Hematopoietic multipotent progenitor cell treated with erythropoietin and hydrocortisone succinate and interleukin-3 and kit ligand, for 15 days (in vitro differentiated cells): Measurements from ENCODE around the gene HOXC6.
"Not testable (repeated sequence)": the region's sequence is repeated elsewhere in the genome, so short reads cannot be mapped to it uniquely, and the experiment has no call there.

Source experiments
- DNase-seq: peaks from one replicate; pipeline ENCODE4 v3.0.0-alpha.2; 2015; ENCODE audit warnings: low spot score

The HOXC6 gene

GRCh38 chr12:54058128-54058768 is 30.0 kb downstream of the HOXC6 start:
- no peak for DNase-seq

GRCh38 chr12:54059668-54060067 is 31.4 kb downstream of the HOXC6 start:
- DNase-seq = no peak

DNA sequence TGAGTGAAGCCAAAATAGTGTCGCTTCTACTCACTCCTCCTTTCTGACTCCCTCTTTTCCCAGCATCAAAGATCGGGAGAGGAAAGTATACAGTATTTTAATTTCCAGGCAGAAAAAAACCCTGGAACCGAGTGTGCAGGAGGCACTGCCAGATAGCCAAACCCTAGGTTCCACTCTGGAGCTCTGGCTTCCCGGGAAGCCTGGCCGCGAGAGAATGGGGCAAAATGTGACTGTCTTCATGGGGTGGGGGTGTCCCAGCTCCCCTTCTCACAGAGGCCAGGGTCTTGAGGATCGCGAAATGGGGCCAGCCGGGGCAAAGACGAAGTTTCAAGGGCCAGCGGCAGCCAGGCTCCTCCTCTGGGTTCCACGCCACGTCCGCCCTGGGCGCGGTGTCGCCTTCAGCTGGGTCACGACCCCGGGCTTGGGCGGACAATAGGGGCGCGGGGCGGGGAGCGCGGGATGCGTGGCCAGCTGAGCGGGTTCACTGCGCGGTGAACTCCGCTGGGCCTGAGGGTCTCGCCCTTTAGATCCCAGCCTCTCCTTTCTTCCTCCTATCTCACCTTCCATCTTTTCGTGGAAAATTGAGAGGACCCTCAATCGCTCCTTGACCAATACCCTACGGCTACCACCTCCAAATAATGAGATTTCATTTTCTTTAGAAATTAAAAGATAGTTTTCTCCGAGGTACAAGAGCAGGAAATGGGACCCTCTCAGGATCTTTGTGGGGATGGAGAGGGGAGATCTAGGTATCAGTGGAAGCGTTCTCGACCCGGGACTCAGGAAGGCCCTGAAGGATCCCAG is 32.1 kb downstream of the HOXC6 start:
- DNase-seq = no peak

- no peak for DNase-seq
Observed at GRCh38 chr12:54060975-54061778, 32.9 kb downstream of the HOXC6 start.

GRCh38 chr12:54065677-54066076 is 37.4 kb downstream of the HOXC6 start:
- DNase-seq = no peak

DNA sequence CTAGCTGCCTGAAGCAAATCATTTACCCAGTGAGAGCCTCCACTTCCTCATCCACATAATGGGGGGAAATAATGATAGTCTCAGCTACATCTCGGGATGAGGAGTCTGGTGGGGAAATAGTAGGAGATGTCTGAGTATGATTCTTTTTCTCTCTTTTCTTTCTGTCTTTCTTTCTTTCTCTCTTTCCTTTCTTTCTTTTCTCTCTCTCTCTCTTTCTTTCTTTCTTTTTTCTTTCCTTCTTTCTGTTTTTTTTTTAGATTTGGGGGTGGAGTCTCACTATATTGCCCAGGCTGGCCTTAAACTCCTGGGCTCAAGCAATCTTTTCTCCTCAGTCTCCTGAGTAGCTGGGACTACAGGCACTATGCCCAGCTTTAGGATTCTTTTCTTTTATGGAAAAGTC is 38.2 kb downstream of the HOXC6 start:
- DNase-seq = no peak

DNA sequence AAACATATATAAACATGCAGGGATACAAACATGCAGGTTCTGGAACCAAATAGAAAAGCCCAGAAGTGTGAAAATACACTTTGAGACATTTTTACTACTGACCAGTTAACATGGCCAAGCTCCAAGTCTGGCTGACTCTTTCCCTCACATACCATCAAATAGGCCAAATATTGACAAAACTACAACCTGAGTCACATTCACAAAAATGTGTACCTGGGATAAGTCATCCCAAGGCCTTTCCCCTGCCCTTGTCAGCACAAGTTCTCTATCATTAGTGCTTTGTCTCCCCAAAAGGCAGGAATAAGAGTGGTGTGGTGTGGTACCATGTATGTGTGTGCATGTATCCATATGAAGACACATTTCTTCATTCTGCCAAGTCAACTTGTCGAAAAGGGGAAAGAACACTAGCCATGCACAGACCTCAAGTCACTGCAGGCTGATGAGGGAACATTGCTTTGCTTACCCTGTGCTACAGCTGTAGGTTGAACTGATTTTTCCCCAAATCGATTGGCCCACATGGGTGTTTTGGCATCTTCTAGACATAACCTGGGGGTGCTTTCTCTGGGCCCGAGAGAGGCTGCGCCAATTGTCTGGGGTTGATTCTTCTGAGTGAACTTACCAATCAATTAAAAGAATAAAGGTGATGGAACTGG is 40.3 kb downstream of the HOXC6 start:
- DNase-seq = no peak

DNA sequence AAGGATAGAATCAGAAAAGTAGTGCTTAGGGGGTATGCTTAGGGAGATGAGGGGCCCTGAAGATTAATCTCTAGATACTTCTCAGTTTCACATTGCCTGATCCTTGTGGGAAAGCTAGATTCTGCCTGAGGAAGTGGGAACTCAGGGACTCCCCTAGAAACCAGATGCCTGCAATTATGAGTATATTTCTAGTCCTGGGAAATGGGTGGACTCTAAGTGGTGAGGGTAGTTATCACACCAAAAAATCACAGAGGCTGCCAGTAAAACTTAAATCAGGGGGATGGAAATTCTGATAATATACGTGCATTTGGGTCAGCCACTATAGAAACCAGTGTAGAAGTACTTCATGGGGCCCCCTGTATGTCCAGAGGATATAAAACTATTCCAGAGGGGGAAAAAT is 43.7 kb downstream of the HOXC6 start:
- no peak for DNase-seq

DNA sequence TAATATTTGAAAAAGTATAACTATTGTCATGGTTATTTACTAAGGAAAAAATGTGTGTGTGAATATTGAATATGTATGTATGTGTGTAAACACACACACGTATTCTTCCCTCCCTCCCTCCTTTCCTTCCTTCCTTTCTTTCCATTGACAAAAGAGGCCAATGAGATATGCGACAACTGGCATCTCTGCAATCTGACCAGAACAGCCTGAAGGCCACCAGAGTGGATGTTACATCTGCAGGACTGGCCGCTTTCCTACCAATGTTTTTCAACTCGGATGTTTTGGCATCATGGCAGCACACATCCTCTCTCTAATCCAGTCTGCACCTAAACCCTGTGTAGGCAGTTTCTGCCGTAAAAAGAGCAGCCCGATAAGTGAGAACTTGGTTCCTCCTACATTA is 46.1 kb downstream of the HOXC6 start:
- DNase-seq = no peak

GRCh38 chr12:54075409-54075808 is 47.2 kb downstream of the HOXC6 start:
- no peak for DNase-seq

DNA sequence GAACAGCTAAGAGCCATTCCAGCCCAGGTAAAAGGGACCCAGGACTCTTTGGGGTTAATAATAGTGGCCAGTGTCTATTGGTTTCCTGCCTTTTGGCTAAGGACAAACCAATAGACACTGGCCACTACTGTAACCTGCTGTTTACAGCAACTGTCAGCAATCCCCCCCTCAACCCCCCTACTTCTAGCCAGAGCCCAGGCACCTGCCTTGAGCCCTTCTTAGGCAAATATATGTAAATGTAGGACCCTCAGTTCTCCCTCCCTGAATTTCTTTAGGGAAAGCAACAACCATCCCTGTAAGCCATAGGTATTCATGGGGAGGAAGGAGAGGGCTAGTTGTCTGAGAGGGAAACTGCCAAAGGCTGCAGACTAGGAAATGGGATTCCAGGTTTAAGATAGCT is 47.7 kb downstream of the HOXC6 start:
- no peak for DNase-seq

GRCh38 chr12:54077843-54078242 is 49.6 kb downstream of the HOXC6 start:
- not testable (repeated sequence) for DNase-seq

GRCh38 chr12:54079115-54079514 is 50.9 kb downstream of the HOXC6 start:
- DNase-seq = not testable (repeated sequence)
